Omental fat pad (tissue), 4 donors: ENCODE measurements around the gene ANTXR2. TPM values are rescaled to one million over a fixed set of nuclear protein-coding genes. Genes with fewer than 3 reads are reported as not detected.

Experiments
- ATAC-seq: fragments of 150-250 bp; one replicate; pipeline ENCODE4 v1.9.1; 2016; ENCODE audit warnings: mild to moderate bottlenecking, moderate library complexity; ENCODE audit not compliant: low FRiP score
- DNase-seq: peaks from one replicate; pipeline ENCODE4 v3.0.0-alpha.2; 2019; ENCODE audit warnings: low spot score
- CTCF ChIP-seq, 3 donors: fragments of 450-650 bp; IDR thresholded peaks; one replicate each; pipeline ENCODE4 v1.5.1; 2016 to 2017; ENCODE audit warnings: antibody characterized with exemption in 3 of 3, mild to moderate bottlenecking in 3 of 3, moderate library complexity in 2 of 3
- total RNA-seq, 4 donors: library from RNA; depleted of rRNA; stranded (reverse); fragments of >200 nt; gene quantifications; one replicate each; pipeline ENCODE4 v1.1.0, GENCODE V29; 2016

The ANTXR2 gene
- total RNA-seq, 4 donors from 2014 or later = 86.7 to 208 (median 139) TPM

DNA sequence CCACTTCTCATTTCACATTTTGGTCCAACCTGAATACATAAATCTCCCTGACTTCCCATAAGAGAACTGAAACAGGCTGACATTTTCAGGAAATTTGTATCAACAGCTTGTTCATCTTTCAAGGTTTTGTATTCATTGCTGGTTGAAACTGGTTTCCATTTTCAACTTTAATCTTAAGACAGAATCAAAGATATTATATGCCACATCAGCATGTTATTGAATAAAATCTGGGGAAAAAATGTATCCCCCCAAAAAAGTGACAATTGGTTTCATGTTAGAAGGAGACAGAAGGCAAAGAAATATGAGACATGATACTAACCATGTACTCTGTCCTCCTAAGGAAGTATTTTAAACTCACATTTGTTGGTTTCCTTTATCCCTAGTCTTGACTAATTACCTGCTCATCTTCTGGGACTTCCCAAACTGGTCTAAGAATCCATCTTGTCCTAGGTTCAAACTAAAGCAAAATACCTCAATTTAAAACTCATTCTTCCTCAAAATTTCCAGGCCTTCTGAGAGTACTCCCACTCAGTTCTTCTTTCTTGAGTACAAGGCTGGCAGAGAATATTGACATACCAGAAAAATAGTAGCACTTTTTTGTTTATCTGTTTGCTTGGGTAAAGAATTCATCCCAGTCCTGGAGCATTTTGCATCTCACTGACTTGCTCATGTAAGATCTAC lies 3.1 kb upstream of the ANTXR2 start:
- DNase-seq = no peak
- no peak for TF ChIP-seq CTCF (IDR thresholded peaks at IDR 0.05)
- no peak for ATAC-seq

- TF ChIP-seq CTCF (IDR thresholded peaks at IDR 0.05) = no peak
- no peak for DNase-seq
- no peak for ATAC-seq
Observed at GRCh38 chr4:80074651-80075050, 1.6 kb upstream of the ANTXR2 start.

- no peak for ATAC-seq
- DNase-seq = no peak
- TF ChIP-seq CTCF (IDR thresholded peaks at IDR 0.05) = no peak
Observed at GRCh38 chr4:80074069-80074468, 1.0 kb upstream of the ANTXR2 start.

DNA sequence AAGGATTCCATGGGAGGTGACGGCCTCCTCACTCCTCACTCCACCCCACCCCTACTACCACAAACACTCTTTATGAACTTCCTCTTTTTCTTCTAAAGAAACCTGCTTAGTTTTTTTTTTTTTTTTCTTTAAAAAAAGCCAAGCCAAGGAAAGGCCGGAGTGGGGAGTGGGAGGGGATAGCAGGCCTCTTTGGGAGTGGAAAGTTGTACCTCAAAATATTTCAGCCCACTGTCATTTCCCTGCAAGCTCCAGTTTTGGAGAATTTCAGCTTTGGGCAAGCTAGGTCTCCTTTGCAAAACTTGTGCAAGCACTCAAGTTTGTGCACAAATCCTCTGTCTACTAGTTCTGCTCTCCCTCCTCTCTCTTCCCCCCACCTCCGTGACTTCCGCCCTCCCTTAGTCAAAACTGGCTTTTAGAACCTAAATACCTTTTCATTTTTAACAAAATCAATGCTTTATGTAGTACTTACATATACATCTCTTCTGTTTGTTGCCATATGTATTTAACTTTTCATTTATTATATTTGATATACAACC lies 512 bp upstream of the ANTXR2 start:
- TF ChIP-seq CTCF (IDR thresholded peaks at IDR 0.05) = no peak
- ATAC-seq (no peak), DNase-seq (no peak)

DNA sequence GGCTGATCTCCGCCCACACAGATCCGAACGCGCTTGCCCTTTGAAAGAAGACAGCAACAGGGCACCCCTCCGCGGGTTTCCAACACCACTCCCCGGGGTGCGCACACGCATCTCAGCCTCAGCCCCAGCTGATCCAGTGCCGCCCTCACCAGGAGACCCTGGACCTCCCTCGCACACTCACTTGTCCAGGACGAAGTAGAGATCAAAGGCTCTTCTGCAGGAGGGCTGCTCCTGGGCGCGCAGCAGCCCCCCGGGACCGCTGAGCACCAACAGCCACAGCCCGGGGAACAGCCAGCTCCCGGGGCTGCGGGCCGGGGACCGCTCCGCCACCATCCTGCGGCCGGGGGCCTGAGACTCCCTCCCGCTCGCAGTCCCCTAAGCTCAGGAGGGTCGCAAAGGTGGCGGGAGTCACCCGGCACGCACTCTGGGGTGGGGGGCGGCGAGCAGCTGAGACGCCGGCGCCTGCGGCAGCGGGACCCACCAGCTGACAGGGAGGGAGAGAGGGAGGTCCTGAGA lies 743 bp downstream of the ANTXR2 start:
- no peak for TF ChIP-seq CTCF (IDR thresholded peaks at IDR 0.05)
- ATAC-seq (peak; percentile 36), DNase-seq (peak; percentile 31)

DNA sequence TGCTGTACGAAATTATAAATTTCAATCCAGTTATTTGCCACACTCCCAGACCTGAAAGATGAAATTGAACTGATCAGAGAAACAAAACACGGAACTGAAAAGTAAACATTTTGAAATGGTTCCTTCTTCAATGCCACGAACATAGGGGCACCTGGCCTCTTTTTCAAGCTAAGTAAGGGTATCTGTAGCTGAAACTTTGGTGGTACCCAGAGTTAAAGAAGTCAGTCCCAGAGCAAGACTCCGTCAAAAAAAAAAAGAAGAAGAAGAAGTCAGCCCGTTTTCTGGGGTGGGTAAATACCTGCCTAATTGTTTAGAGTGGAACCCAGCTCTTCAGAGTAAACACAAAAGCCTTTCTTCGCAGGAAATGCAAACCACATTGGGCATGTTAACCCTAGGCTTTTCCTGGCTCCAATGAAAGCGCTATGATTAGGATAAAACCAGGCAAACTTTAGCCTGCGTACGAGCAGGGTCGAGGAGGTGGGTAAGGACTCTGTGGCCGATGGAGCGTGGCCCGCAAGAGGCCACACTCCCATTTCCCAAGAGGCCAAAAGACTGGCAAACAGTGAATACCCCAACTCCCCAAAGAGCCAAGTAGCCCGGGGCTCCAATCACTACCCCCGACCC lies 1.3 kb downstream of the ANTXR2 start:
- no peak for TF ChIP-seq CTCF (IDR thresholded peaks at IDR 0.05)
- DNase-seq (no peak), ATAC-seq (no peak)
